Stimulated activated CD4-positive, alpha-beta T cell treated with anti-CD3 and anti-CD28 coated beads, Interleukin-1b, Interleukin-23, amount 100 ng/mL, for 1 hour (primary cell): ENCODE data around the gene ANKRD24.
"Not testable (repeated sequence)": the region's sequence is repeated elsewhere in the genome, so short reads cannot be mapped to it uniquely, and the experiment has no call there.

ENCODE experiments used
- DNase-seq, 2 donors: peaks; one replicate each; pipeline ENCODE4 v3.0.0-alpha.2; 2020; ENCODE audit warnings: low read depth in 2 of 2

The ANKRD24 gene

GRCh38 chr19:4173479-4174212 lies 8.8 kb upstream of the ANKRD24 start:
- DNase-seq: no peak

GRCh38 chr19:4174213-4174894 lies 8.1 kb upstream of the ANKRD24 start:
- no peak for DNase-seq

- DNase-seq: no peak
Observed at GRCh38 chr19:4174895-4175668, 7.4 kb upstream of the ANKRD24 start.

GRCh38 chr19:4175669-4175931 lies 6.9 kb upstream of the ANKRD24 start:
- no peak for DNase-seq

GRCh38 chr19:4177146-4177545 lies 5.3 kb upstream of the ANKRD24 start:
- DNase-seq: no peak

- DNase-seq: no peak
Observed at GRCh38 chr19:4178990-4179389, 3.5 kb upstream of the ANKRD24 start.

GRCh38 chr19:4181053-4181508 lies 1.4 kb upstream of the ANKRD24 start:
- DNase-seq: no peak

- DNase-seq: no peak
Observed at GRCh38 chr19:4183967-4184717, 1.7 kb downstream of the ANKRD24 start.

- DNase-seq: no peak
Observed at GRCh38 chr19:4184718-4185352, 2.3 kb downstream of the ANKRD24 start.

GRCh38 chr19:4185413-4186086 lies 3.1 kb downstream of the ANKRD24 start:
- DNase-seq: no peak

GRCh38 chr19:4186087-4186993 lies 3.9 kb downstream of the ANKRD24 start:
- peak; percentile 57 to 69 for DNase-seq

GRCh38 chr19:4187313-4188122 lies 5.0 kb downstream of the ANKRD24 start:
- DNase-seq: no peak

GRCh38 chr19:4189641-4190040 lies 7.2 kb downstream of the ANKRD24 start:
- DNase-seq: no peak

GRCh38 chr19:4192537-4192936 lies 10.0 kb downstream of the ANKRD24 start:
- DNase-seq: not testable (repeated sequence)

GRCh38 chr19:4194353-4194752 lies 11.9 kb downstream of the ANKRD24 start:
- no peak for DNase-seq

- no peak for DNase-seq
Observed at GRCh38 chr19:4196009-4196408, 13.5 kb downstream of the ANKRD24 start.

- DNase-seq: no peak
Observed at GRCh38 chr19:4196587-4197148, 14.2 kb downstream of the ANKRD24 start.

GRCh38 chr19:4197228-4197624 lies 14.7 kb downstream of the ANKRD24 start:
- DNase-seq: no peak
